Suprapubic skin (tissue), 3 donors: ENCODE data around the gene LLGL1.
A peak's percentile ranks its signal among the peaks of the same experiment; 100 is the strongest.

Experiments used
- CTCF ChIP-seq, 2 donors: fragments of 200-600 bp in 1 of 2; fragments of 450-650 bp in 1 of 2; sonication (generic) in 1 of 2; IDR thresholded peaks; one replicate each; pipeline ENCODE4 v1.5.1; 2016 to 2019; ENCODE audit warnings: antibody characterized with exemption in 2 of 2, mild to moderate bottlenecking in 1 of 2, moderate library complexity in 1 of 2
- POLR2A ChIP-seq, 2 donors: fragments of 450-650 bp; IDR thresholded peaks; one replicate each; pipeline ENCODE4 v1.6.1; 2017; ENCODE audit warnings: antibody characterized with exemption in 2 of 2, mild to moderate bottlenecking in 2 of 2, moderate library complexity in 2 of 2

- TF ChIP-seq CTCF (IDR thresholded peaks at IDR 0.05), result peak; percentile 76 to 94
- TF ChIP-seq POLR2A (IDR thresholded peaks at IDR 0.05), result no peak
Observed at GRCh38 chr17:18217412-18218015, 7.9 kb upstream of the LLGL1 start.
